Fibroblast of lung (primary cell): ENCODE results near the gene NOCT.

Experiments
- EZH2 ChIP-seq: IDR thresholded peaks from 2 replicates; pipeline ENCODE4 v1.5.1; 2012; ENCODE audit warnings: low read length, control low read depth, mild to moderate bottlenecking; ENCODE audit errors: missing control alignments
- TF ChIP-seq, protein P1 (sequence below), 2 donors: IDR thresholded peaks in 1 of 2; conservative IDR thresholded peaks in 1 of 2; 1 replicate in 1 of 2; 2 replicates in 1 of 2; pipeline ENCODE4 v1.5.1; 2011 to 2012; ENCODE audit warnings: low read length in 2 of 2, control low read depth in 1 of 2, inconsistent platforms in 1 of 2, low read depth in 1 of 2, mild to moderate bottlenecking in 1 of 2

DNA sequence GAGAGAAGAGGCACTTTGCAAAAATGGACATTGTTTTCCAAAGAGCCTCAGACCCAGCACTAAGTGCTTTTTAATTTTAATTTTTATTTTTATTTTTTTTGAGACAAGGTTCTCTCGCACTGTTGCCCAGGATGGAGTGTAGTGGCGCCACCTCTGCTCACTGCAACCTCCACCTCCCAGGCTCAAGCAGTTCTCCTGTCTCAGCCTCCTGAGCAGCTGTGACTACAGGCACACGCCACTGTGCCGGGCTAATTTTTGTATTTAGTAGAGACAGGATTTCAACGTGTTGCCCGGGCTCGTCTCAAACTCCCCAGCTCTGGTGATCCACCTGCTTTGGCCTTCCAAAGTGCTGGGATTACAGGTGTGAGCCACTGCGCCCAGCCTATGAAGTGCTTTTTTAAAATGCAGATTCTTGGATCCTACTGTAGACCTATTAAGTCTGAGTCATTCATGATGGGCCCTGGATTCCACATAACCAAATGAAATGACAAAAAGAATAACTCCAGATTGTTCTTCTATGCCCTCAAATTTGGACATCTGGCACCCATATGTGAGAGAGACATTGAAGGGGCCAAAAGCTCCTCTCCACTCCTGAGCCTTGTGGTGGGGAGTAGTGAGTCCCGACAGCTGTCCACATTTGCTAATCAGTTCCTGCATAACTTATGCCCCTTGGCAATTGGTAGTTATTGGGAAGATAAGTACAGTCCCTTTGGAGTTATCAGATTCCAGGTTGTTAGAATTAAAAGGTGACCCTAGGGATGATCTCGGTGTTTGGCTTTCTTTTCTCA, 3.6 kb downstream of the NOCT start:
- TF ChIP-seq, protein P1, sequence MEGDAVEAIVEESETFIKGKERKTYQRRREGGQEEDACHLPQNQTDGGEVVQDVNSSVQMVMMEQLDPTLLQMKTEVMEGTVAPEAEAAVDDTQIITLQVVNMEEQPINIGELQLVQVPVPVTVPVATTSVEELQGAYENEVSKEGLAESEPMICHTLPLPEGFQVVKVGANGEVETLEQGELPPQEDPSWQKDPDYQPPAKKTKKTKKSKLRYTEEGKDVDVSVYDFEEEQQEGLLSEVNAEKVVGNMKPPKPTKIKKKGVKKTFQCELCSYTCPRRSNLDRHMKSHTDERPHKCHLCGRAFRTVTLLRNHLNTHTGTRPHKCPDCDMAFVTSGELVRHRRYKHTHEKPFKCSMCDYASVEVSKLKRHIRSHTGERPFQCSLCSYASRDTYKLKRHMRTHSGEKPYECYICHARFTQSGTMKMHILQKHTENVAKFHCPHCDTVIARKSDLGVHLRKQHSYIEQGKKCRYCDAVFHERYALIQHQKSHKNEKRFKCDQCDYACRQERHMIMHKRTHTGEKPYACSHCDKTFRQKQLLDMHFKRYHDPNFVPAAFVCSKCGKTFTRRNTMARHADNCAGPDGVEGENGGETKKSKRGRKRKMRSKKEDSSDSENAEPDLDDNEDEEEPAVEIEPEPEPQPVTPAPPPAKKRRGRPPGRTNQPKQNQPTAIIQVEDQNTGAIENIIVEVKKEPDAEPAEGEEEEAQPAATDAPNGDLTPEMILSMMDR (conservative IDR thresholded peaks at IDR 0.05 in 1 of 2, IDR thresholded peaks at IDR 0.05 in 1 of 2; ENCODE audit: low read depth in 1 of 2, low read length in 2 of 2), result no peak
- TF ChIP-seq EZH2, result no peak
